ENCODE data around the gene CCT6A.
"Not testable (repeated sequence)": the region's sequence is repeated elsewhere in the genome, so short reads cannot be mapped to it uniquely, and the experiment has no call there.

Gene CCT6A

DNA sequence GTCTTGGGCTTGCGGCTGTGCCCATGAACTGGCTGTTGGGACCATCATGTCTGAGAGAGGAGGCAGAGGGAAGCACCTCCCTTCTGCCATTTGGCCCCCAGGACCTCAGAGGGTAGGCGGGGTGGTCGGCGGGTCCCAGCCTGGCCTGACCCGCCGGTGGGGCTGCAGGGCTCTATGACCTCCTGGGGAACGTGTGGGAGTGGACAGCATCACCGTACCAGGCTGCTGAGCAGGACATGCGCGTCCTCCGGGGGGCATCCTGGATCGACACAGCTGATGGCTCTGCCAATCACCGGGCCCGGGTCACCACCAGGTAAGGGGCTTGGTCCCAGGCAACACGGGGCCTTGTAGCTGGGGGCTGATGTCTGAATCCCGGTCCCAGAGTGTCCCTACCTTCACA, 26.6 kb downstream of the CCT6A start:
- Histone ChIP-seq H3K9me3 (ENCODE audit: control insufficient read depth in 2 of 2, low read length in 2 of 2) (no peaks in the 10 kb centered on the region), H3K9ac (ENCODE audit: low read depth in 1 of 2, low read length in 2 of 2) (no peak overlapping the region), H3K4me3 (ENCODE audit: low read length in 2 of 2) (no peak overlapping the region), H3K4me1 (ENCODE audit: control insufficient read depth in 2 of 2, insufficient read depth in 2 of 2, low read length in 2 of 2) (peaks cover 0 to 6% of the 10 kb centered on the region in 2 donors), H3K27me3 (ENCODE audit: control insufficient read depth in 2 of 2, insufficient read depth in 2 of 2, low read length in 2 of 2) (no peaks in the 10 kb centered on the region), H3K27ac (ENCODE audit: low read depth in 2 of 2, low read length in 2 of 2) (no peak overlapping the region), H3K36me3 (ENCODE audit: control insufficient read depth in 2 of 2, insufficient read depth in 2 of 2, low read length in 2 of 2) (peaks cover 7 to 9% of the 10 kb centered on the region in 2 donors)

DNA sequence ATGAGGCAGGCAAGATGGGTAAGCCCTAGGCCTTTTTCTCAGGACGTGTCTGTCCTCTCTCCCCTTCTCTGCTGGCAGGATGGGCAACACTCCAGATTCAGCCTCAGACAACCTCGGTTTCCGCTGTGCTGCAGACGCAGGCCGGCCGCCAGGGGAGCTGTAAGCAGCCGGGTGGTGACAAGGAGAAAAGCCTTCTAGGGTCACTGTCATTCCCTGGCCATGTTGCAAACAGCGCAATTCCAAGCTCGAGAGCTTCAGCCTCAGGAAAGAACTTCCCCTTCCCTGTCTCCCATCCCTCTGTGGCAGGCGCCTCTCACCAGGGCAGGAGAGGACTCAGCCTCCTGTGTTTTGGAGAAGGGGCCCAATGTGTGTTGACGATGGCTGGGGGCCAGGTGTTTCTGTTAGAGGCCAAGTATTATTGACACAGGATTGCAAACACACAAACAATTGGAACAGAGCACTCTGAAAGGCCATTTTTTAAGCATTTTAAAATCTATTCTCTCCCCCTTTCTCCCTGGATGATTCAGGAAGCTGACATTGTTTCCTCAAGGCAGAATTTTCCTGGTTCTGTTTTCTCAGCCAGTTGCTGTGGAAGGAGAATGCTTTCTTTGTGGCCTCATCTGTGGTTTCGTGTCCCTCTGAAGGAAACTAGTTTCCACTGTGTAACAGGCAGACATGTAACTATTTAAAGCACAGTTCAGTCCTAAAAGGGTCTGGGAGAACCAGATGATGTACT, 28.1 kb downstream of the CCT6A start:
- Histone ChIP-seq H3K4me3 (ENCODE audit: low read length in 2 of 2) (no peak overlapping the region), H3K27me3 (ENCODE audit: control insufficient read depth in 2 of 2, insufficient read depth in 2 of 2, low read length in 2 of 2) (no peaks in the 10 kb centered on the region), H3K9me3 (ENCODE audit: control insufficient read depth in 2 of 2, low read length in 2 of 2) (no peaks in the 10 kb centered on the region), H3K4me1 (ENCODE audit: control insufficient read depth in 2 of 2, insufficient read depth in 2 of 2, low read length in 2 of 2) (peaks cover 0 to 6% of the 10 kb centered on the region in 2 donors), H3K27ac (ENCODE audit: low read depth in 2 of 2, low read length in 2 of 2) (peak overlapping the region; percentile 44 to 53), H3K9ac (ENCODE audit: low read depth in 1 of 2, low read length in 2 of 2) (no peak overlapping the region), H3K36me3 (ENCODE audit: control insufficient read depth in 2 of 2, insufficient read depth in 2 of 2, low read length in 2 of 2) (peaks cover 7 to 9% of the 10 kb centered on the region in 2 donors)

DNA sequence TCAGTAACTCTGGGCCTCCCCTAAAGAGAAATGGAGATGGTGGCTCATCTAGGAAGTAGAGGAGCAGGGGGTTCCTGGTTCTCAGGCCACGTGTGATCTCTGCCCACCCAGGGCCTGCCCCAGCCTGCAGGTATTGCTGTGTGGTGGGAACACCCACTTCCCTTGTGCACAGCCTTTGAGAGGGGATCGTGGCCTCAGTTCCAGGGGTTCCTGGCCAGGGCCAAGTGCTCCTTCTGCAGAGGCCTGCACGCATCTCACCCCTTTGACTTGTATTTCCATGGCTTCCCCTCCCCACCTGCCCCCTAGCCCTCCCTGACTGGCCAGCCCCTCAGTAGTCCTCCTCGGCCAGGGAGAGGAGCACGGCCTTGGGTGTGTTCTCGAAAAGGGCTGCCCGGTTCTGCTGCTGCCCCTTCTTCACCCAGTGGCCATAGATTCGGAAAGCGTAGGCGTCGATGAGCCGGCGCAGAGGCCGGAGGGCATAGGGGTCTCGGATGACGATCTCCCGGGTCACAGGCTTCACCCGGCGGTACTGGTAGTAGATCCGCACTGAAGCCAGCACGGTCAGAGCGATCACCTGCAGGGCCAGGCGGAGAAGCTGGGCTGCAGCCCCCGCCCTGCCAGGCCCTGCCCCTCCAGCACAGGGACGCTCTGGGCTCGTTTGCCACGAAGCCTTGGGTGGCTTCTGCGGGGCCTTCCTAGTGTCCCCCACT, 29.3 kb downstream of the CCT6A start:
- H3K9me3 ChIP-seq (ENCODE audit: control insufficient read depth in 2 of 2, low read length in 2 of 2); H3K27me3 ChIP-seq (ENCODE audit: control insufficient read depth in 2 of 2, insufficient read depth in 2 of 2, low read length in 2 of 2); H3K36me3 ChIP-seq (ENCODE audit: control insufficient read depth in 2 of 2, insufficient read depth in 2 of 2, low read length in 2 of 2); H3K4me1 ChIP-seq (ENCODE audit: control insufficient read depth in 2 of 2, insufficient read depth in 2 of 2, low read length in 2 of 2); H3K4me3 ChIP-seq (ENCODE audit: low read length in 2 of 2); H3K27ac ChIP-seq (ENCODE audit: low read depth in 2 of 2, low read length in 2 of 2); H3K9ac ChIP-seq (ENCODE audit: low read depth in 1 of 2, low read length in 2 of 2): not testable (repeated sequence)

DNA sequence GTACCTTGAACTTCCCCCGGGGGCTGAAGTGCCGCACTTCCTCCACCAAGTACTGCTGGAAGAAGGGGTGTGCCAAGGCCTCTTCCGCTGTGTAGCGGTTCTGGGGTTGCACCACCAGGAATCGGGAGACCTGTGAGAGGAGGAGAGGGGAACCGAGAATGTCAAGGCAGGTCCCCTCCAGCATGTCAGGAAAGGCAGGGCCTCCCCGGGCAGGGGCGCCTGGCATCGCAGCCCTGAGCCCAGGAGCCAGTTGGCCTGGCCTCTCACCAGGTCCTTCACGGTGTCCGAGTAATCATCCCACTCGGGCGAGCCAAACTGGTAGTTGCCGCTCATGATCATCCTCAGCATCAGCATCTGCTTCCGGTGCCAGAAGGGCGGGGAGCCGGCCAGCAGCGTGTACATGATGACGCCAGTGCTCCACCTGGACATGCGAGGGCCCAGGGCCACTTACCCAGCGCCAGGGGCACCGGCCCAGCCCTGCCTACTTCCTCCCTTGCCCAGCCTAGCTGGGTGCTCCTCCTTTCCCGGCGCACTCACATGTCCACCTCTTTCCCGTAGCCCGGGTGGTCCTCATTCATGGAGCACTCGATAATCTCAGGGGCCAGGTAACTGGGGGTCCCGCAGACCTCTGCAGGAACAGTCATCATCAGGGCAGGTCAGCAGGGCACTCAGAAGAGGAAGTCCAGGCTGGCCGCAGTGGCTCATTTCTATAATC, 30.2 kb downstream of the CCT6A start:
- no peak overlapping the region for H3K9ac ChIP-seq (ENCODE audit: low read depth in 1 of 2, low read length in 2 of 2)
- H3K9me3 ChIP-seq (ENCODE audit: control insufficient read depth in 2 of 2, low read length in 2 of 2), result no peaks in the 10 kb centered on the region
- H3K36me3 ChIP-seq (ENCODE audit: control insufficient read depth in 2 of 2, insufficient read depth in 2 of 2, low read length in 2 of 2), result peaks cover 7 to 9% of the 10 kb centered on the region in 2 donors
- H3K4me3 ChIP-seq (ENCODE audit: low read length in 2 of 2), result no peak overlapping the region
- H3K4me1 ChIP-seq (ENCODE audit: control insufficient read depth in 2 of 2, insufficient read depth in 2 of 2, low read length in 2 of 2), result peaks cover 0 to 6% of the 10 kb centered on the region in 2 donors
- no peak overlapping the region for H3K27ac ChIP-seq (ENCODE audit: low read depth in 2 of 2, low read length in 2 of 2)
- no peaks in the 10 kb centered on the region for H3K27me3 ChIP-seq (ENCODE audit: control insufficient read depth in 2 of 2, insufficient read depth in 2 of 2, low read length in 2 of 2)

DNA sequence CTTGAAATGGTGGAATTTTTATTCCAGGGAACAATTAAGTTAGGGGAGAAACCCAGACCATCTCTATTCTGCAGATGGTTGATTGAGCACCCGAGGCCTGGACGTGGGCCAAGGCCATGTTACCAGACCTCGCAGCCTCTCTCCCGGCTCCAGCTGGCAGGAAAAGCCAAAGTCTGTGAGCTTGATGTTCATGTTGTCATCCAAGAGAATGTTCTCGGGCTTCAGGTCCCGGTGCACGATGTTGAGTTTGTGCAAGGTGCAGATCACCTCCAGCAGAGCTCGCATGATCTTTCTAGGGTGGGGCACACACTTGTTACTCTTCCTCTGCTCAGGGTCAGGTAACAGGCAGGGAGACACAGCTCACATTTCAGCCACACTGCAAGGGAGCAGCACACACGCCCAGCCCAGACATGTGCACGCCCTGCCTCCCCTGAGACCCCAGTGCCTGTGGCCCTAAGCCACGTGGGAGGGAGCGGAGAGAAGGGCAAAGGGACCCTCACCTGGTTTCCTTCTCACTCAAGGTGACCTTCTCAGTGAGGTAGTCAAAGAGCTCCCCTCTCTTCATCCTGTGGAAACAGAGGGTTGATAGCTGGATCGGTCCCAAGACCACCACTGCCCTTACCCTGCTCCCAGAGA, 31.7 kb downstream of the CCT6A start:
- Histone ChIP-seq H3K9ac (ENCODE audit: low read depth in 1 of 2, low read length in 2 of 2) (no peak overlapping the region), H3K4me3 (ENCODE audit: low read length in 2 of 2) (no peak overlapping the region), H3K27me3 (ENCODE audit: control insufficient read depth in 2 of 2, insufficient read depth in 2 of 2, low read length in 2 of 2) (no peaks in the 10 kb centered on the region), H3K36me3 (ENCODE audit: control insufficient read depth in 2 of 2, insufficient read depth in 2 of 2, low read length in 2 of 2) (peaks cover 6 to 10% of the 10 kb centered on the region in 2 donors), H3K27ac (ENCODE audit: low read depth in 2 of 2, low read length in 2 of 2) (no peak overlapping the region), H3K4me1 (ENCODE audit: control insufficient read depth in 2 of 2, insufficient read depth in 2 of 2, low read length in 2 of 2) (peaks cover 0 to 6% of the 10 kb centered on the region in 2 donors), H3K9me3 (ENCODE audit: control insufficient read depth in 2 of 2, low read length in 2 of 2) (no peaks in the 10 kb centered on the region)

DNA sequence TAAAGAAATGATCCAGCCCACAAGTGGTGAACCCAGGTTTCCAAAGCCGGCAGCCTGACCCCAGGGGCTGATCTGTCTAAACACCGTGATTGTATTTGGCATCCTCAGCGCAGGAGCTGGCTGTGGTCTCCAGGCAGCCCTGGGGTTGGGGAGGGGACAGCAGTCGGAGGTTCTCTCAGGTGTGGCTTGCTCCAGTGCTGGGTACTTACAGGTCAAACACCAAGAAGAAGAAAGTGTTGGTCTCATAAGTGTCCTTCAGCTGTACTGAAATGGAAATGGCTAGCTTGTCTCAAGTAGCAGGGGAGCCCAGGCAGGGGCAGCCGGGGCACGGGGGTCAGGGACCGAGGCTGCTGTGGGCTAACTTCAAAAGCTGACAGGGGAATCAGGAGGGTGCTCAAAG, 35.2 kb downstream of the CCT6A start:
- Histone ChIP-seq H3K4me1 (ENCODE audit: control insufficient read depth in 2 of 2, insufficient read depth in 2 of 2, low read length in 2 of 2) (no peaks in the 10 kb centered on the region), H3K27ac (ENCODE audit: low read depth in 2 of 2, low read length in 2 of 2) (no peak overlapping the region), H3K4me3 (ENCODE audit: low read length in 2 of 2) (no peak overlapping the region), H3K27me3 (ENCODE audit: control insufficient read depth in 2 of 2, insufficient read depth in 2 of 2, low read length in 2 of 2) (no peaks in the 10 kb centered on the region), H3K36me3 (ENCODE audit: control insufficient read depth in 2 of 2, insufficient read depth in 2 of 2, low read length in 2 of 2) (peaks cover 0 to 5% of the 10 kb centered on the region in 2 donors), H3K9ac (ENCODE audit: low read depth in 1 of 2, low read length in 2 of 2) (no peak overlapping the region), H3K9me3 (ENCODE audit: control insufficient read depth in 2 of 2, low read length in 2 of 2) (no peaks in the 10 kb centered on the region)

GRCh38 chr7:56087445-56087844, 35.9 kb downstream of the CCT6A start:
- no peak overlapping the region for H3K27ac ChIP-seq (ENCODE audit: low read depth in 2 of 2, low read length in 2 of 2)
- H3K4me1 ChIP-seq (ENCODE audit: control insufficient read depth in 2 of 2, insufficient read depth in 2 of 2, low read length in 2 of 2), result no peaks in the 10 kb centered on the region
- H3K36me3 ChIP-seq (ENCODE audit: control insufficient read depth in 2 of 2, insufficient read depth in 2 of 2, low read length in 2 of 2), result peaks cover 0 to 5% of the 10 kb centered on the region in 2 donors
- no peak overlapping the region for H3K9ac ChIP-seq (ENCODE audit: low read depth in 1 of 2, low read length in 2 of 2)
- H3K9me3 ChIP-seq (ENCODE audit: control insufficient read depth in 2 of 2, low read length in 2 of 2), result no peaks in the 10 kb centered on the region
- no peak overlapping the region for H3K4me3 ChIP-seq (ENCODE audit: low read length in 2 of 2)
- H3K27me3 ChIP-seq (ENCODE audit: control insufficient read depth in 2 of 2, insufficient read depth in 2 of 2, low read length in 2 of 2), result no peaks in the 10 kb centered on the region

DNA sequence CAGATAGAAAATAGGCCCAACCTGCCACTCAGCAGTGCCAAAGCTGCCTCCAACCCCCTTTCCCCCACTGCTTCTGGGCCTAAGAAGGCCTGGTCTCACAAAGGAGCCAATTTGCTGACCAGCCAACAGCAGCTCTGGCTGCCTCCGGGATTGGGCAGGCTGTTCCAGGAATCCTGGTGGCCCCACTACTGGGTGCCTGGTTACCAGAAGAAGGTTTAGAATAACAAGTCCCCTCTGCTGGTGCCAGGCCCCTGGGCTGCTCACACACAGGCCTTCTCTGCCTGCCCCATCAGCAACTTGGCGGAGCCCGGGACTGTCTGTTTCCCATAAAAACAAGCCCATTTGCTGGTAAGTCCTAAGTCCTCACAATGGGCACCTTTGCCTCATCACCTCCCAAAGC, 40.0 kb downstream of the CCT6A start:
- no peak overlapping the region for H3K9ac ChIP-seq (ENCODE audit: low read depth in 1 of 2, low read length in 2 of 2)
- no peaks in the 10 kb centered on the region for H3K4me1 ChIP-seq (ENCODE audit: control insufficient read depth in 2 of 2, insufficient read depth in 2 of 2, low read length in 2 of 2)
- peak overlapping the region in 1 of 2 donors; percentile 16 for H3K27ac ChIP-seq (ENCODE audit: low read depth in 2 of 2, low read length in 2 of 2)
- peaks cover 0 to 5% of the 10 kb centered on the region in 2 donors for H3K36me3 ChIP-seq (ENCODE audit: control insufficient read depth in 2 of 2, insufficient read depth in 2 of 2, low read length in 2 of 2)
- no peaks in the 10 kb centered on the region for H3K9me3 ChIP-seq (ENCODE audit: control insufficient read depth in 2 of 2, low read length in 2 of 2)
- H3K27me3 ChIP-seq (ENCODE audit: control insufficient read depth in 2 of 2, insufficient read depth in 2 of 2, low read length in 2 of 2), result no peaks in the 10 kb centered on the region
- no peak overlapping the region for H3K4me3 ChIP-seq (ENCODE audit: low read length in 2 of 2)

DNA sequence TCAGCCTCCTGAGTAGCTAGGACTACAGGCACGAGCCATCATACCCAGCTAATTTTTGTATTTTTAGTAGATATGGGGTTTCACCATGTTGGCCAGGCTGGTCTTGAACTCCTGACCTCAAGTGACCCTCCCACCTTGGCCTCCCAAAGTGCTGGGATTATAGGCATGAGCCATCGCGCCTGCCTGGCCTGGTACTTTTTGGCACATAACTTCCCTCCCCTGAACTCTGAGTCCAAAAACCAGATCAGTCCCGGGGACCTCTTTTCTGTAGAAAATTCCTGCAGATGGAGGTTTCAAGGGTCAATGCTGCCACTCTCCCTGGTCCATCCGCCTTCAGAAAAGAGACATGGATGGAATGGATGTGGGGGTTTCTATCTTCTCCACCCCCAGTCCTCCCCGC, 40.8 kb downstream of the CCT6A start:
- not testable (repeated sequence) for H3K27ac ChIP-seq (ENCODE audit: low read depth in 2 of 2, low read length in 2 of 2); H3K9ac ChIP-seq (ENCODE audit: low read depth in 1 of 2, low read length in 2 of 2); H3K36me3 ChIP-seq (ENCODE audit: control insufficient read depth in 2 of 2, insufficient read depth in 2 of 2, low read length in 2 of 2); H3K9me3 ChIP-seq (ENCODE audit: control insufficient read depth in 2 of 2, low read length in 2 of 2); H3K27me3 ChIP-seq (ENCODE audit: control insufficient read depth in 2 of 2, insufficient read depth in 2 of 2, low read length in 2 of 2); H3K4me1 ChIP-seq (ENCODE audit: control insufficient read depth in 2 of 2, insufficient read depth in 2 of 2, low read length in 2 of 2); H3K4me3 ChIP-seq (ENCODE audit: low read length in 2 of 2)

All from mucosa of rectum (tissue), 2 donors.